ENCODE data around the gene PSG3.
A peak's percentile ranks its signal among the peaks of the same experiment; 100 is the strongest.
"Not testable (repeated sequence)": the region's sequence is repeated elsewhere in the genome, so short reads cannot be mapped to it uniquely, and the experiment has no call there.

Gene PSG3

GRCh38 chr19:42740381-42740780, at the start of gene PSG3:
PSG3 (minus strand) TSS chr19:42740481; CDS start chr19:42740384, 97 bp downstream.
- not testable (repeated sequence) for H3K4me3 ChIP-seq (ENCODE audit: low read length); DNase-seq (ENCODE audit: low read depth)

- DNase-seq (ENCODE audit: low read depth); H3K4me3 ChIP-seq (ENCODE audit: low read length): not testable (repeated sequence)
Observed at GRCh38 chr19:42788766-42789165, 48.5 kb upstream of the PSG3 start.

- H3K4me3 ChIP-seq (ENCODE audit: low read length) = not testable (repeated sequence)
- peak; percentile 22 for DNase-seq (ENCODE audit: low read depth)
Observed at GRCh38 chr19:42787766-42788165, 47.5 kb upstream of the PSG3 start.

GRCh38 chr19:42776750-42777612, 36.7 kb upstream of the PSG3 start:
- H3K4me3 ChIP-seq (ENCODE audit: low read length) = not testable (repeated sequence)
- DNase-seq (ENCODE audit: low read depth) = peak; percentile 68
- peak; percentile 89 for TF ChIP-seq CTCF (conservative IDR thresholded peaks at IDR 0.05; ENCODE audit: low read length)

- DNase-seq (ENCODE audit: low read depth); H3K4me3 ChIP-seq (ENCODE audit: low read length): not testable (repeated sequence)
Observed at GRCh38 chr19:42774510-42775158, 34.4 kb upstream of the PSG3 start.

GRCh38 chr19:42767319-42767718, 27.0 kb upstream of the PSG3 start:
- not testable (repeated sequence) for DNase-seq (ENCODE audit: low read depth); H3K4me3 ChIP-seq (ENCODE audit: low read length)

GRCh38 chr19:42766871-42767270, 26.6 kb upstream of the PSG3 start:
- DNase-seq (ENCODE audit: low read depth); H3K4me3 ChIP-seq (ENCODE audit: low read length): not testable (repeated sequence)

GRCh38 chr19:42764836-42765235, 24.6 kb upstream of the PSG3 start:
- no peak for DNase-seq (ENCODE audit: low read depth)
- no peak overlapping the region for H3K4me3 ChIP-seq (ENCODE audit: low read length)
- no peak for TF ChIP-seq CTCF (conservative IDR thresholded peaks at IDR 0.05; ENCODE audit: low read length)

- TF ChIP-seq CTCF (conservative IDR thresholded peaks at IDR 0.05; ENCODE audit: low read length) = no peak
- no peak overlapping the region for H3K4me3 ChIP-seq (ENCODE audit: low read length)
- DNase-seq (ENCODE audit: low read depth) = no peak
Observed at GRCh38 chr19:42762789-42763188, 22.5 kb upstream of the PSG3 start.

- DNase-seq (ENCODE audit: low read depth) = not testable (repeated sequence)
Observed at GRCh38 chr19:42761924-42762295, 21.6 kb upstream of the PSG3 start.

GRCh38 chr19:42760954-42761923, 21.0 kb upstream of the PSG3 start:
- H3K4me3 ChIP-seq (ENCODE audit: low read length) = not testable (repeated sequence)
- DNase-seq (ENCODE audit: low read depth) = peak; percentile 97

More at GRCh38 chr19:42761924-42762295, 21.6 kb upstream of the PSG3 start:
- H3K4me3 ChIP-seq (ENCODE audit: low read length) = not testable (repeated sequence)
